Neural progenitor cell (in vitro differentiated cells): Measurements from ENCODE around the gene SLC16A5.
A peak's percentile ranks its signal among the peaks of the same experiment; 100 is the strongest.

ENCODE experiments used
- EZH2 ChIP-seq: fragments of 200-600 bp; sonication (generic); IDR thresholded peaks from 2 replicates; pipeline ENCODE4 v1.6.1; 2017; ENCODE audit warnings: antibody characterized with exemption, mild to moderate bottlenecking, moderate library complexity
- TF ChIP-seq, protein P1 (sequence below): fragments of 200-600 bp; sonication (generic); IDR thresholded peaks from 2 replicates; pipeline ENCODE4 v1.5.1; 2017; ENCODE audit warnings: antibody characterized with exemption, mild to moderate bottlenecking

DNA sequence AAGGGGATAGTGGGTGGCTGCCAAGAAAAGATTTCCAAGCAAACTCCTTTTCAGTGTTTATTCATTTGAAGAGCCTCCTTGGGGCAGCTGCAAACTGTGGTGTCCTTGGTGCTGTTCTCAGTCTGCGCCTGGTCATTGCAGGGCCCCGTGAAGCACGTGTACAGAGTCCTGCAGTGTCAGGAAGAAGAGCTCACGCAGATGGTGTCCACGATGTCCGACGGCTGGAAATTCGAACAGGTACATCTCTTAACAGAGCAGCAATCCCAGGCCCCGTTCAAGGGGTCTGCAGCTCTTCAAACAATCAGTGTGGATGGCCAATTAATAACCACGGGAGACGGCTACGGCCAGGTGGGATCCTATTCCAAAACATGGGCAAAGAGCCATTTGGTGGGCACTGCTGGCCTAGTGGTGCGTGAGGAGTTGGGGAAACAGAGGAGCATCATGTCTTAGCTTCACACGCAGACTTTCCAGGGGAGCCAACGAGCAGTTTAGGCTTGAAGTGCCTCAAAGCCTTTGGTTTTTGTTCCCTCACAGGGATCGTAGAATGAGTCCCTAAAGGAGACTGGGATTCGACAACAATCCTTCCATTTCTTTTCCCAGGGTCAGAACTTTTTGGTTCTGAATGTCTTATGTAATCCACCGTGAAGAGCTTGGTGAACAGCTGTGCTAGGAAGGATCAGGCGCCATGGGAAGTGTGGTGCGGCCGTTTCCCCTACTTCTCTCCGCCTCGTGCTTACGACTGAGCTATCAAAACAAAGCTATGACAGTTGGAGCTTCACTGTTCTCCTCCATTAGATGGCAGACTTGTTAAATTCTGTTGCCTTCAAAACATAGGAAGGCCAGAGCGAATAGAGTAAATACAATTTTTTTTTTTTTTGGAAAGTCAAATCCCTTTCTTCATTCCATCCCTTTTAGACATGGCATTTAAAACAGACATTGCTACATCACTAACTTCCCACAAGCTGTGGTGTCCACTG is 28.1 kb upstream of the SLC16A5 start:
- TF ChIP-seq, protein P1, sequence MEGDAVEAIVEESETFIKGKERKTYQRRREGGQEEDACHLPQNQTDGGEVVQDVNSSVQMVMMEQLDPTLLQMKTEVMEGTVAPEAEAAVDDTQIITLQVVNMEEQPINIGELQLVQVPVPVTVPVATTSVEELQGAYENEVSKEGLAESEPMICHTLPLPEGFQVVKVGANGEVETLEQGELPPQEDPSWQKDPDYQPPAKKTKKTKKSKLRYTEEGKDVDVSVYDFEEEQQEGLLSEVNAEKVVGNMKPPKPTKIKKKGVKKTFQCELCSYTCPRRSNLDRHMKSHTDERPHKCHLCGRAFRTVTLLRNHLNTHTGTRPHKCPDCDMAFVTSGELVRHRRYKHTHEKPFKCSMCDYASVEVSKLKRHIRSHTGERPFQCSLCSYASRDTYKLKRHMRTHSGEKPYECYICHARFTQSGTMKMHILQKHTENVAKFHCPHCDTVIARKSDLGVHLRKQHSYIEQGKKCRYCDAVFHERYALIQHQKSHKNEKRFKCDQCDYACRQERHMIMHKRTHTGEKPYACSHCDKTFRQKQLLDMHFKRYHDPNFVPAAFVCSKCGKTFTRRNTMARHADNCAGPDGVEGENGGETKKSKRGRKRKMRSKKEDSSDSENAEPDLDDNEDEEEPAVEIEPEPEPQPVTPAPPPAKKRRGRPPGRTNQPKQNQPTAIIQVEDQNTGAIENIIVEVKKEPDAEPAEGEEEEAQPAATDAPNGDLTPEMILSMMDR, result peak; percentile 26
- no peak for TF ChIP-seq EZH2
